ENCODE results near the gene ANK2. TPM values are rescaled to one million over a fixed set of nuclear protein-coding genes. Genes with fewer than 3 reads are reported as not detected.
A peak's percentile ranks its signal among the peaks of the same experiment; 100 is the strongest.

The ANK2 gene
- total RNA-seq, 1 experiment from 2014 or later, result 5.6 TPM

DNA sequence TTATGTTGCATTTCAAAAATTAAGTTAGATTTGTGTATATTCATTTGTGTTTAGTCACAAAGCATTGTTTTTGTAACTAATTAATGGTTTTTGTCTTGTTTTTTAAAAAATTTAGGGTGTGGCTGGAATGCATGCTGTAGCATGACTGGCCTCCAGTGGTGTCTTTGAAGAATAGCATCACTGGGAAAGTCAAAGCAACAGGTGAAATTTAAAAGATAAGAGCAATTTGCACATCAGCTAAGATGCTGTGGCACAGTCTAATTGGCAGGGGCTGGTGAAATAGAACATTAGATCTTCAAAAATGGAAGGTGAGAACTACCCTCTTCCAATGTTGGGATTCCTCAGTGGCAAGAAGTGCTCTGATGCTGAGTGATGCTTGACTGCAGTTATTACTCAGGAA, 45.3 kb downstream of the ANK2 start:
- H3K9ac ChIP-seq (ENCODE audit: low read length), result no peak overlapping the region
- TF ChIP-seq CEBPB (IDR thresholded peaks at IDR 0.05; ENCODE audit: low read depth), result no peak
- TF ChIP-seq, protein P1, sequence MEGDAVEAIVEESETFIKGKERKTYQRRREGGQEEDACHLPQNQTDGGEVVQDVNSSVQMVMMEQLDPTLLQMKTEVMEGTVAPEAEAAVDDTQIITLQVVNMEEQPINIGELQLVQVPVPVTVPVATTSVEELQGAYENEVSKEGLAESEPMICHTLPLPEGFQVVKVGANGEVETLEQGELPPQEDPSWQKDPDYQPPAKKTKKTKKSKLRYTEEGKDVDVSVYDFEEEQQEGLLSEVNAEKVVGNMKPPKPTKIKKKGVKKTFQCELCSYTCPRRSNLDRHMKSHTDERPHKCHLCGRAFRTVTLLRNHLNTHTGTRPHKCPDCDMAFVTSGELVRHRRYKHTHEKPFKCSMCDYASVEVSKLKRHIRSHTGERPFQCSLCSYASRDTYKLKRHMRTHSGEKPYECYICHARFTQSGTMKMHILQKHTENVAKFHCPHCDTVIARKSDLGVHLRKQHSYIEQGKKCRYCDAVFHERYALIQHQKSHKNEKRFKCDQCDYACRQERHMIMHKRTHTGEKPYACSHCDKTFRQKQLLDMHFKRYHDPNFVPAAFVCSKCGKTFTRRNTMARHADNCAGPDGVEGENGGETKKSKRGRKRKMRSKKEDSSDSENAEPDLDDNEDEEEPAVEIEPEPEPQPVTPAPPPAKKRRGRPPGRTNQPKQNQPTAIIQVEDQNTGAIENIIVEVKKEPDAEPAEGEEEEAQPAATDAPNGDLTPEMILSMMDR (IDR thresholded peaks at IDR 0.05 in 2 of 3, conservative IDR thresholded peaks at IDR 0.05 in 1 of 3; ENCODE audit: borderline replicate concordance in 1 of 3, insufficient read depth in 1 of 3, low read depth in 2 of 3, low read length in 2 of 3), result peak; percentile 53 to 85 (median 70); a peak in 5 of 6 replicates
- TF ChIP-seq RAD21 (IDR thresholded peaks at IDR 0.05; ENCODE audit: low read depth), result peak; percentile 77
- H2AFZ ChIP-seq (ENCODE audit: low read depth, low read length, poor library complexity, severe bottlenecking), result no peak overlapping the region
- ChIA-PET RAD21 (ENCODE audit: low non-redundant PET in 1 of 2, low total read pairs in 2 of 2, uncharacterized antibody in 2 of 2, unreplicated experiment in 2 of 2) (no interaction called here), POLR2A (no interaction called here), CTCF (interaction anchor here (1.6 kb wide), 1 partner anchor 143 kb away, joined by 4 read pairs; no protein-coding TSS in a partner anchor)
- no peak overlapping the region for H3K4me3 ChIP-seq (replicated peaks in 1 of 2; ENCODE audit: low read depth in 1 of 2, low read length in 2 of 2)
- H3K27me3 ChIP-seq (ENCODE audit: insufficient read depth, low read length), result no peaks in the 10 kb centered on the region
- intact Hi-C loops (cut with micrococcal nuclease), result loop anchor here (2.0 to 5.0 kb wide), 3 partner anchors 238 to 458 kb away; partner anchors contain the start of genes LARP7 and ZGRF1
- DNase-seq (ENCODE audit: low read depth, low spot score), result peak; percentile 19
- H3K36me3 ChIP-seq (ENCODE audit: control insufficient read depth in 1 of 2, insufficient read depth in 2 of 2, low read length in 2 of 2), result no peaks in the 10 kb centered on the region
- no peaks in the 10 kb centered on the region; the same call in 1 of the 2 replicates for H4K20me1 ChIP-seq (ENCODE audit: insufficient read depth)
- H3K4me2 ChIP-seq (ENCODE audit: low read length), result no peak overlapping the region
- BruUV-seq (replicated peaks), result no TSS peak
- H3K27ac ChIP-seq (ENCODE audit: low read depth, low read length), result no peak overlapping the region
- no peaks in the 10 kb centered on the region for H3K9me3 ChIP-seq (ENCODE audit: control insufficient read depth in 1 of 2, insufficient read depth in 1 of 2, low read depth in 1 of 2, low read length in 2 of 2)
- H3K79me2 ChIP-seq (ENCODE audit: insufficient read depth, low read length), result no peaks in the 10 kb centered on the region
- no peaks in the 10 kb centered on the region for H3K9me2 ChIP-seq (ENCODE audit: insufficient read depth)
- no peaks in the 10 kb centered on the region for H3K4me1 ChIP-seq (ENCODE audit: control insufficient read depth in 1 of 2, insufficient read depth in 2 of 2, low read length in 2 of 2)
- ATAC-seq, result peak; percentile 60

DNA sequence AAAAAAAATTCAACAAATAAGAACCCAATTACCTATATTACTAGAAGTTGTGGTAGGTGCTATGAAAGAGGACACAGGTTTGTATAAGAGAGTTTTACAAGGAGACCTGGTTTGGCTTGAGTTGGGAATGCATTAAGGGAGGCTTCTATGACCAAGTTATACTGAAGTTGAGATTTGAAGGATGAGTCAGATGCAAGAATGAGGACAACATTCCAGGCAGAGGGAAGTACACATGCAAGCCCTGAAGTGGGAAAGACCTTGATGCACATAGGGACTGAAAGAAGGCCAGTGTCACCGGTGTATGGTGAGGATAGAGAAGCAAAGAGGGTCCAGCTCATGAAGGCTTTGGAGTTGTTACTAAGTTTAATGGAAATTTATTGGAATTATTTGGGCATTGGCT, 52.2 kb downstream of the ANK2 start:
- Histone ChIP-seq H3K4me1 (ENCODE audit: control insufficient read depth in 1 of 2, insufficient read depth in 2 of 2, low read length in 2 of 2) (no peaks in the 10 kb centered on the region), H2AFZ (ENCODE audit: low read depth, low read length, poor library complexity, severe bottlenecking) (no peak overlapping the region), H3K4me3 (replicated peaks in 1 of 2; ENCODE audit: low read depth in 1 of 2, low read length in 2 of 2) (no peak overlapping the region), H3K79me2 (ENCODE audit: insufficient read depth, low read length) (no peaks in the 10 kb centered on the region), H3K9me2 (ENCODE audit: insufficient read depth) (no peaks in the 10 kb centered on the region), H3K36me3 (ENCODE audit: control insufficient read depth in 1 of 2, insufficient read depth in 2 of 2, low read length in 2 of 2) (no peaks in the 10 kb centered on the region), H3K9me3 (ENCODE audit: control insufficient read depth in 1 of 2, insufficient read depth in 1 of 2, low read depth in 1 of 2, low read length in 2 of 2) (no peaks in the 10 kb centered on the region), H3K4me2 (ENCODE audit: low read length) (no peak overlapping the region), H4K20me1 (ENCODE audit: insufficient read depth) (no peaks in the 10 kb centered on the region; the same call in 1 of the 2 replicates), H3K9ac (ENCODE audit: low read length) (no peak overlapping the region), H3K27ac (ENCODE audit: low read depth, low read length) (no peak overlapping the region), H3K27me3 (ENCODE audit: insufficient read depth, low read length) (no peaks in the 10 kb centered on the region)
- ATAC-seq, result no peak
- intact Hi-C loops (cut with micrococcal nuclease), result loop anchor here (10.0 kb wide), 1 partner anchor 283 kb away; no protein-coding TSS in a partner anchor
- ChIA-PET CTCF (no interaction called here), POLR2A (no interaction called here), RAD21 (ENCODE audit: low non-redundant PET in 1 of 2, low total read pairs in 2 of 2, uncharacterized antibody in 2 of 2, unreplicated experiment in 2 of 2) (no interaction called here)
- no peak for DNase-seq (ENCODE audit: low read depth, low spot score)
- no TSS peak for BruUV-seq (replicated peaks)
- TF ChIP-seq FOSL1 (IDR thresholded peaks at IDR 0.05; ENCODE audit: low read depth), result no peak
- TF ChIP-seq RAD21 (IDR thresholded peaks at IDR 0.05; ENCODE audit: low read depth), result no peak
- TF ChIP-seq, protein P2, sequence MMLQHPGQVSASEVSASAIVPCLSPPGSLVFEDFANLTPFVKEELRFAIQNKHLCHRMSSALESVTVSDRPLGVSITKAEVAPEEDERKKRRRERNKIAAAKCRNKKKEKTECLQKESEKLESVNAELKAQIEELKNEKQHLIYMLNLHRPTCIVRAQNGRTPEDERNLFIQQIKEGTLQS (IDR thresholded peaks at IDR 0.05), result no peak
- TF ChIP-seq CEBPB (IDR thresholded peaks at IDR 0.05; ENCODE audit: low read depth), result no peak
- TF ChIP-seq POLR2AphosphoS5 (IDR thresholded peaks at IDR 0.05; ENCODE audit: low read depth, low read length), result no peak
- no peak for TF ChIP-seq ZFX (IDR thresholded peaks at IDR 0.05)
- TF ChIP-seq, protein P3, sequence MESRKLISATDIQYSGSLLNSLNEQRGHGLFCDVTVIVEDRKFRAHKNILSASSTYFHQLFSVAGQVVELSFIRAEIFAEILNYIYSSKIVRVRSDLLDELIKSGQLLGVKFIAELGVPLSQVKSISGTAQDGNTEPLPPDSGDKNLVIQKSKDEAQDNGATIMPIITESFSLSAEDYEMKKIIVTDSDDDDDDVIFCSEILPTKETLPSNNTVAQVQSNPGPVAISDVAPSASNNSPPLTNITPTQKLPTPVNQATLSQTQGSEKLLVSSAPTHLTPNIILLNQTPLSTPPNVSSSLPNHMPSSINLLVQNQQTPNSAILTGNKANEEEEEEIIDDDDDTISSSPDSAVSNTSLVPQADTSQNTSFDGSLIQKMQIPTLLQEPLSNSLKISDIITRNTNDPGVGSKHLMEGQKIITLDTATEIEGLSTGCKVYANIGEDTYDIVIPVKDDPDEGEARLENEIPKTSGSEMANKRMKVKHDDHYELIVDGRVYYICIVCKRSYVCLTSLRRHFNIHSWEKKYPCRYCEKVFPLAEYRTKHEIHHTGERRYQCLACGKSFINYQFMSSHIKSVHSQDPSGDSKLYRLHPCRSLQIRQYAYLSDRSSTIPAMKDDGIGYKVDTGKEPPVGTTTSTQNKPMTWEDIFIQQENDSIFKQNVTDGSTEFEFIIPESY (IDR thresholded peaks at IDR 0.05; ENCODE audit: extremely low read depth, insufficient replicate concordance, low read length), result no peak
